ENCODE measurements around the gene TATDN3.
"Not testable (repeated sequence)": the region's sequence is repeated elsewhere in the genome, so short reads cannot be mapped to it uniquely, and the experiment has no call there.

DNA sequence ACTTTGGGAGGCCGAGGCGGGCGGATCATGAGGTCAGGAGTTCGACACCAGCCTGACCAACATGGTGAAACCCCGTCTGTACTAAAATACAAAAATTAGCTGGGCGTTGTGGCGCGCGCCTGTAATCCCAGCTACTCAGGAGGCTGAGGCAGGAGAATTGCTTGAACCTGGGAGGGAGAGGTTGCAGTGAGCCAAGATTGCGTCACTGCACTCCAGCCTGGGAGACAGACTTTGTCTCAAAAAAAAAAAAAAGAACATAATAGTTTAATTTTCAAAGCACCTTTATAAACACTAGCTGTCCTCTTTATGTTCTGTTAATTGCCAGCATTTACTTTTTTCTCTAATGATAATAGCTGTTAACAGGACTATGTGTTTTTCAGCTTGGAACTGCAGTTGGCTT lies 71.7 kb downstream of the TATDN3 start:
- TF ChIP-seq, protein P1, sequence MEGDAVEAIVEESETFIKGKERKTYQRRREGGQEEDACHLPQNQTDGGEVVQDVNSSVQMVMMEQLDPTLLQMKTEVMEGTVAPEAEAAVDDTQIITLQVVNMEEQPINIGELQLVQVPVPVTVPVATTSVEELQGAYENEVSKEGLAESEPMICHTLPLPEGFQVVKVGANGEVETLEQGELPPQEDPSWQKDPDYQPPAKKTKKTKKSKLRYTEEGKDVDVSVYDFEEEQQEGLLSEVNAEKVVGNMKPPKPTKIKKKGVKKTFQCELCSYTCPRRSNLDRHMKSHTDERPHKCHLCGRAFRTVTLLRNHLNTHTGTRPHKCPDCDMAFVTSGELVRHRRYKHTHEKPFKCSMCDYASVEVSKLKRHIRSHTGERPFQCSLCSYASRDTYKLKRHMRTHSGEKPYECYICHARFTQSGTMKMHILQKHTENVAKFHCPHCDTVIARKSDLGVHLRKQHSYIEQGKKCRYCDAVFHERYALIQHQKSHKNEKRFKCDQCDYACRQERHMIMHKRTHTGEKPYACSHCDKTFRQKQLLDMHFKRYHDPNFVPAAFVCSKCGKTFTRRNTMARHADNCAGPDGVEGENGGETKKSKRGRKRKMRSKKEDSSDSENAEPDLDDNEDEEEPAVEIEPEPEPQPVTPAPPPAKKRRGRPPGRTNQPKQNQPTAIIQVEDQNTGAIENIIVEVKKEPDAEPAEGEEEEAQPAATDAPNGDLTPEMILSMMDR (IDR thresholded peaks at IDR 0.05; ENCODE audit: low read depth, low read length) = not testable (repeated sequence)
- not testable (repeated sequence) for TF ChIP-seq EZH2phosphoT487 (IDR thresholded peaks at IDR 0.05; ENCODE audit: low read depth)
